H9 (cell line): Measurements from ENCODE around the gene ANK2. TPM values are rescaled to one million over a fixed set of nuclear protein-coding genes. Genes with fewer than 3 reads are reported as not detected.

ENCODE experiments used
- DNase-seq: peaks from one replicate; pipeline ENCODE4 v3.0.0-alpha.2; 2017
- H2AFZ ChIP-seq: one replicate; pipeline ENCODE4 v1.6.1; 2013; ENCODE audit warnings: mild to moderate bottlenecking, low read length, control low read depth, moderate library complexity
- H2AK5ac ChIP-seq: 2 replicates; pipeline ENCODE4 v1.6.1; 2013; ENCODE audit warnings: low read length, control low read depth, mixed read lengths; ENCODE audit not compliant: insufficient read length
- H2BK120ac ChIP-seq: one replicate; pipeline ENCODE4 v1.6.1; 2013; ENCODE audit warnings: low read depth, mild to moderate bottlenecking, low read length, control low read depth, inconsistent platforms; ENCODE audit not compliant: poor library complexity, severe bottlenecking
- H2BK12ac ChIP-seq: 2 replicates; pipeline ENCODE4 v1.6.1; 2013; ENCODE audit warnings: low read length, control low read depth, mixed read lengths, low read depth; ENCODE audit not compliant: insufficient read length
- H2BK15ac ChIP-seq: 2 replicates; pipeline ENCODE4 v1.6.1; 2013; ENCODE audit warnings: low read depth, low read length, control low read depth
- H2BK20ac ChIP-seq: one replicate; pipeline ENCODE4 v1.6.1; 2013; ENCODE audit warnings: low read depth, mild to moderate bottlenecking, low read length, control low read depth, inconsistent platforms; ENCODE audit not compliant: poor library complexity, severe bottlenecking
- H2BK5ac ChIP-seq: 2 replicates; pipeline ENCODE4 v1.6.1; 2013; ENCODE audit warnings: low read length, control low read depth, mixed read lengths; ENCODE audit not compliant: insufficient read length
- H3K14ac ChIP-seq: 2 replicates; pipeline ENCODE4 v1.6.1; 2013; ENCODE audit warnings: low read length, control low read depth; ENCODE audit not compliant: insufficient read depth
- H3K18ac ChIP-seq: 2 replicates; pipeline ENCODE4 v1.6.1; 2013; ENCODE audit warnings: low read depth, mild to moderate bottlenecking, mixed read lengths, low read length, control low read depth; ENCODE audit not compliant: insufficient read length
- H3K23ac ChIP-seq: 2 replicates; pipeline ENCODE4 v1.6.1; 2013; ENCODE audit warnings: low read length, control low read depth, mixed read lengths, low read depth; ENCODE audit not compliant: insufficient read length
- H3K23me2 ChIP-seq: 2 replicates; pipeline ENCODE4 v1.6.1; 2013; ENCODE audit warnings: low read depth, mild to moderate bottlenecking, mixed read lengths, low read length, control low read depth; ENCODE audit not compliant: insufficient read length, poor library complexity, severe bottlenecking
- H3K27ac ChIP-seq: 2 replicates; pipeline ENCODE4 v1.5.1; 2013; ENCODE audit warnings: low read length, control low read depth, mixed read lengths, low read depth; ENCODE audit not compliant: insufficient read length
- H3K27me3 ChIP-seq: 2 replicates; pipeline ENCODE4 v1.6.1; 2013; ENCODE audit warnings: low read length, control low read depth, inconsistent platforms; ENCODE audit not compliant: insufficient read depth
- H3K4ac ChIP-seq: 2 replicates; pipeline ENCODE4 v1.6.1; 2013; ENCODE audit warnings: low read depth, mild to moderate bottlenecking, control low read depth, inconsistent platforms, low read length, moderate library complexity
- H3K4me1 ChIP-seq: 2 replicates; pipeline ENCODE4 v1.6.1; 2013; ENCODE audit warnings: low read length, control low read depth, inconsistent platforms; ENCODE audit not compliant: insufficient read depth
- H3K4me2 ChIP-seq: 2 replicates; pipeline ENCODE4 v1.6.1; 2013; ENCODE audit warnings: low read length, control low read depth, mixed read lengths; ENCODE audit not compliant: insufficient read length, insufficient read depth
- H3K56ac ChIP-seq: 2 replicates; pipeline ENCODE4 v1.6.1; 2013; ENCODE audit warnings: low read depth, mild to moderate bottlenecking, mixed read lengths, low read length, control low read depth; ENCODE audit not compliant: insufficient read length
- H3K79me1 ChIP-seq: 2 replicates; pipeline ENCODE4 v1.6.1; 2013; ENCODE audit warnings: low read depth, mild to moderate bottlenecking, moderate library complexity, low read length, control low read depth, inconsistent platforms; ENCODE audit not compliant: insufficient read depth, poor library complexity, severe bottlenecking
- H3K79me2 ChIP-seq: 2 replicates; pipeline ENCODE4 v1.6.1; 2013; ENCODE audit warnings: low read length, control low read depth, inconsistent platforms; ENCODE audit not compliant: insufficient read depth
- H3K9ac ChIP-seq: 2 replicates; pipeline ENCODE4 v1.6.1; 2013; ENCODE audit warnings: low read length, control low read depth, mixed read lengths; ENCODE audit not compliant: insufficient read length; ENCODE audit errors: extremely low read depth
- H3K9me3 ChIP-seq: one replicate; pipeline ENCODE4 v1.6.1; 2013; ENCODE audit warnings: low read depth, low read length, inconsistent platforms; ENCODE audit not compliant: control insufficient read depth
- H3T11ph ChIP-seq: one replicate; pipeline ENCODE4 v1.6.1; 2013; ENCODE audit warnings: mild to moderate bottlenecking, low read length, control low read depth, inconsistent platforms
- H4K20me1 ChIP-seq: one replicate; pipeline ENCODE4 v1.6.1; 2013; ENCODE audit not compliant: control insufficient read depth, insufficient read length, insufficient read depth
- H4K5ac ChIP-seq: 2 replicates; pipeline ENCODE4 v1.6.1; 2013; ENCODE audit warnings: low read depth, mild to moderate bottlenecking, mixed read lengths, low read length, control low read depth; ENCODE audit not compliant: insufficient read length
- H4K8ac ChIP-seq: replicated peaks from 2 replicates; pipeline ENCODE4 v1.6.1; 2013; ENCODE audit warnings: low read length, control low read depth, mixed read lengths, low read depth; ENCODE audit not compliant: insufficient read length
- H4K91ac ChIP-seq: 2 replicates; pipeline ENCODE4 v1.6.1; 2013; ENCODE audit warnings: low read depth, mild to moderate bottlenecking, moderate library complexity, mixed read lengths, low read length, control low read depth; ENCODE audit not compliant: insufficient read length
- H3K27ac Mint-ChIP-seq, 3 experiments: 2 replicates in 2 of 3; 3 replicates in 1 of 3; pipeline ENCODE4 v1.8.0; 2020 to 2021; ENCODE audit warnings: mixed read lengths in 3 of 3, mild to moderate bottlenecking in 1 of 3, moderate library complexity in 1 of 3
- H3K27me3 Mint-ChIP-seq: 2 replicates; pipeline ENCODE4 v1.8.0; 2021; ENCODE audit warnings: low read depth, mild to moderate bottlenecking, moderate library complexity, mixed read lengths
- H3K36me3 Mint-ChIP-seq, 3 experiments: 2 replicates in 2 of 3; 3 replicates in 1 of 3; pipeline ENCODE4 v1.8.0; 2020 to 2021; ENCODE audit warnings: low read depth in 3 of 3, mixed read lengths in 3 of 3; ENCODE audit not compliant: insufficient read depth in 1 of 3
- H3K4me1 Mint-ChIP-seq, 2 experiments: 2 replicates each; pipeline ENCODE4 v1.8.0; 2020; ENCODE audit warnings: mixed read lengths in 2 of 2
- H3K4me3 Mint-ChIP-seq, 2 experiments: 2 replicates in 1 of 2; 3 replicates in 1 of 2; pipeline ENCODE4 v1.8.0; 2020 to 2021; ENCODE audit warnings: mild to moderate bottlenecking in 2 of 2, mixed read lengths in 2 of 2, moderate library complexity in 1 of 2
- H3K9me3 Mint-ChIP-seq, 2 experiments: 2 replicates in 1 of 2; 3 replicates in 1 of 2; pipeline ENCODE4 v1.8.0; 2020; ENCODE audit warnings: mild to moderate bottlenecking in 2 of 2, mixed read lengths in 2 of 2, moderate library complexity in 1 of 2
- WGBS: extraction: QIAGEN DNeasy Blood & Tissue Kit; methylation state at CpG from one replicate; pipeline ENCODE4 v1.1.7; 2013; ENCODE audit warnings: missing lambda C conversion rate, low lambda C conversion rate, mixed read lengths; ENCODE audit not compliant: insufficient read length; ENCODE audit errors: extremely low coverage; 5-methylcytosine and 5-hydroxymethylcytosine counted together
- total RNA-seq: library from RNA; stranded (reverse); gene quantifications from 2 replicates; pipeline ENCODE4 v1.2.1, GENCODE V29; 2021
- TF ChIP-seq, protein P1 (sequence below): fragments of 200-600 bp; sonication (generic); conservative IDR thresholded peaks from 3 replicates; pipeline ENCODE4 v1.8.0; 2021; ENCODE audit warnings: antibody characterized with exemption, mild to moderate bottlenecking

The ANK2 gene
- total RNA-seq, 1 experiment from 2014 or later: 36.8 TPM

DNA sequence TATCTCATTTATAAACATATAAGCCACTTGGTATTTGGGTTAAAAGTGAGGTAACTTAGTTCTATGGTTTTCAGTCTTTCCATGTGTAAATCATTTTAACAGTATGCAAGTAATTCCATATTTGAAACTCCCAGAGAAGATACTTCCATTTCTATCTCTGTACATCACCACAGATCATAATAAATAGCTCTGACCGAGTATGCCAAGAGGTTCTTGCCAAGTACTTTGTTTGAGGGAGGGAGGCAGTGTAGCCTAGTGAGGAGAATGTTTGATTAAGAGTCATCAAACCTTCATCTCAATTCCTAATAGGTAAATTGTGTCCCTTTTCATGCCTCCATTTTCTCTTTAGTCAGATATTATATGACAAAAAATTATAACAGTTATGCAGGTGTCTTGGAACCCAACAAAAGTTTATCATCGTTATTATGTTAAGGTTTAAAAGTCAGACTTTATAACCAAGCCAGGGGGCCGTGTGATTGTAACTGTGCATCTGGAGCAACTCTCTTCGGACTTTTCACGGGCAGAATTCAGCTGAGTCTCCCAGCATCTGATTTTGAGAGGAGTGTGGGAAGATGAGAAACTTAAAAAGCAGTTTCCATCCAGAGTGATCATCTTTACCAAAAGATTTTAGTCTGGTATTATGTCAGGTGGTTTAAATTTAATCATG lies 123.8 kb downstream of the ANK2 start:
- H2AK5ac ChIP-seq: no peak overlapping the region
- H3K4me1 ChIP-seq: no peaks in the 10 kb centered on the region
- H3K4me3 Mint-ChIP-seq: no peak overlapping the region
- no peak overlapping the region for H3K18ac ChIP-seq
- H3K4me2 ChIP-seq: no peak overlapping the region
- no peak overlapping the region for H3K4ac ChIP-seq
- no CpG with 5 or more reads among the region's 5 CpGs for WGBS
- no peak overlapping the region for H3K14ac ChIP-seq
- H3K23me2 ChIP-seq: no peaks in the 10 kb centered on the region
- no peaks in the 10 kb centered on the region for H3K27me3 Mint-ChIP-seq
- no peak overlapping the region for H4K91ac ChIP-seq
- no peak overlapping the region for H3T11ph ChIP-seq
- H2BK20ac ChIP-seq: no peak overlapping the region
- no peaks in the 10 kb centered on the region for H3K27me3 ChIP-seq
- TF ChIP-seq, protein P1, sequence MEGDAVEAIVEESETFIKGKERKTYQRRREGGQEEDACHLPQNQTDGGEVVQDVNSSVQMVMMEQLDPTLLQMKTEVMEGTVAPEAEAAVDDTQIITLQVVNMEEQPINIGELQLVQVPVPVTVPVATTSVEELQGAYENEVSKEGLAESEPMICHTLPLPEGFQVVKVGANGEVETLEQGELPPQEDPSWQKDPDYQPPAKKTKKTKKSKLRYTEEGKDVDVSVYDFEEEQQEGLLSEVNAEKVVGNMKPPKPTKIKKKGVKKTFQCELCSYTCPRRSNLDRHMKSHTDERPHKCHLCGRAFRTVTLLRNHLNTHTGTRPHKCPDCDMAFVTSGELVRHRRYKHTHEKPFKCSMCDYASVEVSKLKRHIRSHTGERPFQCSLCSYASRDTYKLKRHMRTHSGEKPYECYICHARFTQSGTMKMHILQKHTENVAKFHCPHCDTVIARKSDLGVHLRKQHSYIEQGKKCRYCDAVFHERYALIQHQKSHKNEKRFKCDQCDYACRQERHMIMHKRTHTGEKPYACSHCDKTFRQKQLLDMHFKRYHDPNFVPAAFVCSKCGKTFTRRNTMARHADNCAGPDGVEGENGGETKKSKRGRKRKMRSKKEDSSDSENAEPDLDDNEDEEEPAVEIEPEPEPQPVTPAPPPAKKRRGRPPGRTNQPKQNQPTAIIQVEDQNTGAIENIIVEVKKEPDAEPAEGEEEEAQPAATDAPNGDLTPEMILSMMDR: no peak
- no peaks in the 10 kb centered on the region for H3K9me3 ChIP-seq
- H2BK120ac ChIP-seq: no peak overlapping the region
- no peak for DNase-seq
- H3K79me1 ChIP-seq: no peaks in the 10 kb centered on the region
- no peak overlapping the region for H3K23ac ChIP-seq
- no peaks in the 10 kb centered on the region for H3K79me2 ChIP-seq
- no peak overlapping the region for H2BK5ac ChIP-seq
- H2BK15ac ChIP-seq: no peak overlapping the region
- H4K5ac ChIP-seq: no peak overlapping the region
- H2BK12ac ChIP-seq: no peak overlapping the region
- no peak overlapping the region for H3K27ac ChIP-seq
- H2AFZ ChIP-seq: no peak overlapping the region
- no peak overlapping the region for H3K56ac ChIP-seq
- peak overlapping the region in 1 of 3 experiments; percentile 65; a peak in 2 of 7 replicates for H3K27ac Mint-ChIP-seq
- peaks cover 28 to 31% of the 10 kb centered on the region in 2 experiments for H3K4me1 Mint-ChIP-seq
- no peak overlapping the region for H3K9ac ChIP-seq
- no peak overlapping the region for H4K8ac ChIP-seq
- H3K36me3 Mint-ChIP-seq: peaks cover 2 to 13% (median 7%) of the 10 kb centered on the region in 3 experiments; a peak in 5 of 7 replicates
- H3K9me3 Mint-ChIP-seq: peaks cover 0 to 2% of the 10 kb centered on the region in 2 experiments; a peak in 1 of 5 replicates
- no peaks in the 10 kb centered on the region for H4K20me1 ChIP-seq
